Esophagus muscularis mucosa (tissue), 4 donors: ENCODE results near the gene SPHKAP. TPM values are rescaled to one million over a fixed set of nuclear protein-coding genes. Genes with fewer than 3 reads are reported as not detected.

Experiments used
- DNase-seq: peaks from one replicate; pipeline ENCODE4 v3.0.0-alpha.2; 2017; ENCODE audit errors: extremely low spot score
- H3K27ac ChIP-seq, 4 donors: fragments of 200-600 bp; sonication (generic); replicated peaks in 1 of 4; 1 replicate in 3 of 4; 2 replicates in 1 of 4; pipeline ENCODE4 v1.5.1; 2016 to 2019; ENCODE audit warnings: mild to moderate bottlenecking in 1 of 4
- H3K27me3 ChIP-seq, 4 donors: fragments of 200-600 bp; sonication (generic); one replicate each; pipeline versions ENCODE4 v1.5.1 to v1.6.0; 2016 to 2019
- H3K36me3 ChIP-seq, 4 donors: fragments of 200-600 bp; sonication (generic); one replicate each; pipeline ENCODE4 v1.5.1; 2016 to 2019
- H3K4me1 ChIP-seq, 4 donors: fragments of 200-600 bp; sonication (generic); one replicate each; pipeline ENCODE4 v1.5.1; 2016 to 2019
- H3K4me3 ChIP-seq, 4 donors: fragments of 200-600 bp; sonication (generic); 1 replicate in 2 of 4; 2 replicates in 2 of 4; pipeline ENCODE4 v1.5.1; 2016 to 2019; ENCODE audit warnings: mild to moderate bottlenecking in 4 of 4, moderate library complexity in 1 of 4
- H3K9me3 ChIP-seq, 4 donors: fragments of 200-600 bp; sonication (generic); 1 replicate in 3 of 4; 2 replicates in 1 of 4; pipeline ENCODE4 v1.5.1; 2016 to 2019
- CTCF ChIP-seq, 3 experiments: fragments of 200-600 bp in 2 of 3; fragments of 450-650 bp in 1 of 3; sonication (generic) in 2 of 3; IDR thresholded peaks; one replicate each; pipeline ENCODE4 v1.5.1; 2017 to 2019; ENCODE audit warnings: antibody characterized with exemption in 3 of 3, mild to moderate bottlenecking in 2 of 3, moderate library complexity in 1 of 3
- EP300 ChIP-seq: sonication (generic); formaldehyde crosslinking; IDR thresholded peaks from one replicate; pipeline ENCODE4 v1.6.1; 2017; ENCODE audit warnings: antibody characterized with exemption
- POLR2A ChIP-seq: fragments of 450-650 bp; IDR thresholded peaks from one replicate; pipeline ENCODE4 v1.6.1; 2017; ENCODE audit warnings: antibody characterized with exemption, moderate library complexity, mild to moderate bottlenecking, low read depth
- POLR2AphosphoS5 ChIP-seq, 2 donors: sonication (generic); formaldehyde crosslinking; IDR thresholded peaks; one replicate each; pipeline ENCODE4 v1.6.1; 2017; ENCODE audit warnings: antibody characterized with exemption in 2 of 2
- WGBS: methylation state at CpG from one replicate; pipeline ENCODE4 v1.1.5; 2018; 5-methylcytosine and 5-hydroxymethylcytosine counted together
- intact Hi-C: fragments of 100-400 bp; cut with DNase I; formaldehyde crosslinking; loops from one replicate; pipeline ENCODE4 v1.15.1; 2023
- total RNA-seq, 4 donors: library from RNA; depleted of rRNA; stranded (reverse); fragments of >200 nt; gene quantifications; one replicate each; pipeline versions ENCODE4 v1.1.0 to v1.2.1, GENCODE V29; 2016

Gene SPHKAP
- total RNA-seq, 4 donors from 2014 or later, result 0.40 to 0.83 (median 0.47) TPM

- Histone ChIP-seq H3K4me1 (no peaks in the 10 kb centered on the region), H3K27ac (no peak overlapping the region), H3K27me3 (no peaks in the 10 kb centered on the region), H3K36me3 (no peaks in the 10 kb centered on the region), H3K9me3 (no peaks in the 10 kb centered on the region), H3K4me3 (no peak overlapping the region)
- no peak for TF ChIP-seq CTCF (IDR thresholded peaks at IDR 0.05)
- no peak for TF ChIP-seq EP300
- TF ChIP-seq POLR2A, result no peak
- no peak for TF ChIP-seq POLR2AphosphoS5 (IDR thresholded peaks at IDR 0.05)
- intact Hi-C loops, result no loop called here
- WGBS, result 49% methylated on average over 4 of the region's 4 CpGs
- no peak for DNase-seq
These were observed 142.5 kb downstream of the SPHKAP start for GRCh38 chr2:228038967-228039366.

DNA sequence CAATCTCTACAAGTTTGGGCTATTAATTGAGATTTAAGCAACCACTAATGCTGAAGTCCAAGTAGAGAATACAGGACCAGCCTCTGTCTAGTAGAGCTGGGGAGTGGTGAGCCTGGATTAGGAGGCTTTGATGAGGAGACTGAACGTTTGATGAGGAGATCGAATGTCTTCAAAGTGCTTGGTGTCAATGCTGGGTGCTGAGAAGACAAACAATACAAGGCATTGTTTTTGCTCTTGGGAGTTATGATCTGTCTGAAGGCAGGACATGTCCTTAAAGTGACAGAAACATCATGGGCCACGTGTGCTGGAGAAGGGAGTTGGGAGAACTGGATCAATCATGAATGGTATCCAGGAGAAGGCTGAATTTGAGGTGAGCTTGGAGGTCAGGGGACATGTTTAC lies 143.6 kb downstream of the SPHKAP start:
- intact Hi-C loops, result no loop called here
- WGBS, result 51% methylated on average over 3 of the region's 3 CpGs
- no peak overlapping the region for H3K27ac ChIP-seq
- no peaks in the 10 kb centered on the region for H3K4me1 ChIP-seq
- no peaks in the 10 kb centered on the region for H3K9me3 ChIP-seq
- no peak overlapping the region for H3K4me3 ChIP-seq
- no peak for TF ChIP-seq POLR2AphosphoS5 (IDR thresholded peaks at IDR 0.05)
- TF ChIP-seq EP300, result no peak
- TF ChIP-seq CTCF (IDR thresholded peaks at IDR 0.05), result no peak
- TF ChIP-seq POLR2A, result no peak
- DNase-seq, result no peak
- no peaks in the 10 kb centered on the region for H3K27me3 ChIP-seq
- H3K36me3 ChIP-seq, result no peaks in the 10 kb centered on the region

DNA sequence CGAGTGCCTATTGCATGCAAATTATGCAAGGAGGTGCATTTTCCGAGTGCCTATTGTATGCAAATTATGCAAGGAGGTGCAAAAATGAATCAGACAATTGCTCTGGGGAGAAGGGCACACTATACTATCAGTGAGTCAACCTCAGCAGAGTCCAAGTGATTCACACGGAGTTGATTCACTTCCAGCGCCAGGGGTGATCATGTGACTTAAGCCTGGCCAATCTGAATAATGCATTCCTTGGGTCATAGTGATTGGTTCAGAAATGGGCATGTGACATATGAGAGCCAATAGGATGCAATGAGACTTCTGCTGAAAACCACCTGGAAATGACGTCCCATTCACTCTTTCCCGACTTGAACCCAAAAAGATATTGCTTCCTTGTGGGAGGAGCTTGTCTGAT lies 157.9 kb downstream of the SPHKAP start:
- H3K4me3 ChIP-seq, result no peak overlapping the region
- H3K36me3 ChIP-seq, result peaks cover 0 to 21% (median 0%) of the 10 kb centered on the region in 4 donors
- H3K4me1 ChIP-seq, result no peaks in the 10 kb centered on the region
- no peak overlapping the region for H3K27ac ChIP-seq
- H3K9me3 ChIP-seq, result no peaks in the 10 kb centered on the region
- intact Hi-C loops, result no loop called here
- 84% methylated on average over 6 of the region's 6 CpGs for WGBS
- DNase-seq, result no peak
- TF ChIP-seq EP300, result no peak
- TF ChIP-seq POLR2AphosphoS5 (IDR thresholded peaks at IDR 0.05), result no peak
- TF ChIP-seq POLR2A, result no peak
- no peak for TF ChIP-seq CTCF (IDR thresholded peaks at IDR 0.05)
- no peaks in the 10 kb centered on the region for H3K27me3 ChIP-seq

GRCh38 chr2:228018311-228018710 lies 163.2 kb downstream of the SPHKAP start:
- Histone ChIP-seq H3K4me3 (no peak overlapping the region), H3K9me3 (no peaks in the 10 kb centered on the region), H3K27ac (no peak overlapping the region), H3K36me3 (peaks cover 0 to 22% (median 0%) of the 10 kb centered on the region in 4 donors), H3K27me3 (no peaks in the 10 kb centered on the region), H3K4me1 (no peaks in the 10 kb centered on the region)
- no peak for TF ChIP-seq EP300
- TF ChIP-seq CTCF (IDR thresholded peaks at IDR 0.05), result no peak
- no peak for TF ChIP-seq POLR2A
- no peak for TF ChIP-seq POLR2AphosphoS5 (IDR thresholded peaks at IDR 0.05)
- no peak for DNase-seq
- intact Hi-C loops, result no loop called here
- whole genome bisulfite sequencing, result 87% methylated on average over 7 of the region's 7 CpGs

GRCh38 chr2:228017784-228018183 lies 163.7 kb downstream of the SPHKAP start:
- WGBS, result 80% methylated on average over 14 of the region's 14 CpGs
- Histone ChIP-seq H3K27me3 (no peaks in the 10 kb centered on the region), H3K36me3 (peaks cover 0 to 18% (median 0%) of the 10 kb centered on the region in 4 donors), H3K4me3 (no peak overlapping the region), H3K4me1 (no peaks in the 10 kb centered on the region), H3K27ac (no peak overlapping the region), H3K9me3 (no peaks in the 10 kb centered on the region)
- TF ChIP-seq POLR2AphosphoS5 (IDR thresholded peaks at IDR 0.05), result no peak
- TF ChIP-seq POLR2A, result no peak
- TF ChIP-seq CTCF (IDR thresholded peaks at IDR 0.05), result no peak
- no peak for TF ChIP-seq EP300
- intact Hi-C loops, result no loop called here
- DNase-seq, result no peak
